ENCODE measurements around the gene SYK.
"Not testable (repeated sequence)": the region's sequence is repeated elsewhere in the genome, so short reads cannot be mapped to it uniquely, and the experiment has no call there.

The SYK gene

DNA sequence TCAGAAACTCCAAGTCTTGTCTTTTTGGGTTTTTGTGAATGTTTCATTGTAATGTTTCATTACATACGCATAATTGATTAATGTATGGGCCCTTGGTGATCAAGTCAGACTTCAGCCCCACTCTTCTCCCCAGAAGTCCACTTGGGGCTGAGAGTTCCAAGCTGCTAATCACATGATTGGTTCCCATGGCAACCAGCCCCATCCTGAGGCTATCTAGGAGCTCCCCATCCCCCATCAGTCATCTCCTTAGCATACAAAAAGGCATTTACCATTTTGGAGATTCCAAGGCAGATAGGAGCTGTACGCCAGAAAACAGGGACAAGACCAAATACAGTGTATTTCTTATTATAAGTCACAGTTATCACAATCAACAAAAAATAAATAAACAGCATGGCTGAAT is 22.9 kb upstream of the SYK start:
- peaks cover 22% of the 10 kb centered on the region for H3K27me3 Mint-ChIP-seq
- H3K4me1 Mint-ChIP-seq: no peaks in the 10 kb centered on the region
- no peak overlapping the region for H3K4me3 Mint-ChIP-seq
- H3K27ac Mint-ChIP-seq (ENCODE audit: low read depth): no peak overlapping the region
- no peaks in the 10 kb centered on the region for H3K9me3 Mint-ChIP-seq
- DNase-seq (ENCODE audit: low spot score in 2 of 2): no peak
- H3K36me3 Mint-ChIP-seq (ENCODE audit: insufficient read depth): no peaks in the 10 kb centered on the region
- no peak for ATAC-seq (replicated peaks; ENCODE audit: extremely low read depth, poor library complexity, severe bottlenecking)

DNA sequence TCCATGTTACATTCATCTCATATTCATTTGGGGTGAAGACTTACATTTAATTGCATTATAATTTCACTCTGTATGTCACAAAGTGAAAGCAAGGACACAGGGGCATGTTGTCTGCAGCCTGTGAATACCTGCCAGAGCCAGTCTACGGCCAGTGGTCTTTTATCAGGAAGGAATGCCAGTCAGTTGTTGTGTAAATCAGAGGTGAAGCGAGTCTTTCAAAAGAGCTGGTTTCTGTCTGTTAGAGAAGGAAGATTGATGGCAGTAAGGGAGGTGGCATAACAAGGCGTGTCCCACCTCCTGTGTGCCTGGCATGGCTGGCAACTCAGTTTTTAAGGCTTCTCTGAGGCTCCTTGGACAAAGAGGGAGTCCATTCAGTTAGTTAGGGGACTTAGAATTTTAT is 18.1 kb upstream of the SYK start:
- no peak for DNase-seq (ENCODE audit: low spot score in 2 of 2)
- Mint-ChIP-seq H3K4me3 (no peak overlapping the region), H3K4me1 (no peaks in the 10 kb centered on the region), H3K27ac (ENCODE audit: low read depth) (no peak overlapping the region), H3K27me3 (peaks cover 29% of the 10 kb centered on the region), H3K36me3 (ENCODE audit: insufficient read depth) (no peaks in the 10 kb centered on the region), H3K9me3 (no peaks in the 10 kb centered on the region)
- ATAC-seq (replicated peaks; ENCODE audit: extremely low read depth, poor library complexity, severe bottlenecking): no peak

GRCh38 chr9:90783964-90784363 is 17.7 kb upstream of the SYK start:
- no peak overlapping the region for H3K27ac Mint-ChIP-seq (ENCODE audit: low read depth)
- DNase-seq (ENCODE audit: low spot score in 2 of 2): no peak
- H3K4me3 Mint-ChIP-seq: no peak overlapping the region
- no peaks in the 10 kb centered on the region for H3K4me1 Mint-ChIP-seq
- no peaks in the 10 kb centered on the region for H3K9me3 Mint-ChIP-seq
- ATAC-seq (replicated peaks; ENCODE audit: extremely low read depth, poor library complexity, severe bottlenecking): no peak
- peaks cover 33% of the 10 kb centered on the region for H3K27me3 Mint-ChIP-seq
- no peaks in the 10 kb centered on the region for H3K36me3 Mint-ChIP-seq (ENCODE audit: insufficient read depth)

DNA sequence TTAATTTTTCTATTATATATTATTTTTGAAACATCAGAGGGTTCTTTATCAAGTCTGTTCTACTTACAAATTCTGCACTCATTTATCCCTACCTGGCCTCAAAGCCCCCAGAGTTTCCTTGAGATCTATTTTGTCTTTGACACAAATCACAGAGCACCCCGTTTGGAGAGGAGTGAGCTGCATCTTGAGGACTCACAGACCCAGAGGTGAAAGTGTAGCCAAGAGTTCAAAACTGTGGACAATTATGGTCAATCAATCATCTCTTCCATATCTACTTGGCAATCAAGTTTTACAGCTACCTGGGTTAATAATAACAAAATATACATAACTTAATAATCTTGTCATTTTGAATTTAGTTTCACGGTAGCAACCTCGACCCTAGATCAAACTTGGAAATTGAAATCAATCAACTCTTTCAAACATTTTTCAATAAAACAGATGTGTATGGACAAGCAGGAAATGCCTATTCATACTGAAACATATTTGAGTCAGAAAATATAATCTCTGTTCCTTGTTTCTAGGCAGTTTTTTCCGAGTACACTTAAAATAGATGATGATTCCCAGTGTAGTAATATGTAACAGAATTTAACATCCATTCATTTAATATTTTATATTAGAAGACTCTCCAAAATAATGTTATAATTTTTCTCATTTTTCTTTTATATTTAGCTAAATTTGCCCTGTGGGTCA is 13.7 kb upstream of the SYK start:
- DNase-seq (ENCODE audit: low spot score in 2 of 2) (no peak), ATAC-seq (replicated peaks; ENCODE audit: extremely low read depth, poor library complexity, severe bottlenecking) (no peak)
- Mint-ChIP-seq H3K4me1 (no peaks in the 10 kb centered on the region), H3K4me3 (no peak overlapping the region), H3K27me3 (peaks cover 60% of the 10 kb centered on the region), H3K27ac (ENCODE audit: low read depth) (no peak overlapping the region), H3K36me3 (ENCODE audit: insufficient read depth) (no peaks in the 10 kb centered on the region), H3K9me3 (no peaks in the 10 kb centered on the region)

GRCh38 chr9:90788527-90788926 is 13.1 kb upstream of the SYK start:
- not testable (repeated sequence) for H3K4me1 Mint-ChIP-seq; ATAC-seq (replicated peaks; ENCODE audit: extremely low read depth, poor library complexity, severe bottlenecking); H3K4me3 Mint-ChIP-seq; H3K36me3 Mint-ChIP-seq (ENCODE audit: insufficient read depth); DNase-seq (ENCODE audit: low spot score in 2 of 2); H3K27ac Mint-ChIP-seq (ENCODE audit: low read depth); H3K9me3 Mint-ChIP-seq
- peaks cover 56% of the 10 kb centered on the region for H3K27me3 Mint-ChIP-seq

DNA sequence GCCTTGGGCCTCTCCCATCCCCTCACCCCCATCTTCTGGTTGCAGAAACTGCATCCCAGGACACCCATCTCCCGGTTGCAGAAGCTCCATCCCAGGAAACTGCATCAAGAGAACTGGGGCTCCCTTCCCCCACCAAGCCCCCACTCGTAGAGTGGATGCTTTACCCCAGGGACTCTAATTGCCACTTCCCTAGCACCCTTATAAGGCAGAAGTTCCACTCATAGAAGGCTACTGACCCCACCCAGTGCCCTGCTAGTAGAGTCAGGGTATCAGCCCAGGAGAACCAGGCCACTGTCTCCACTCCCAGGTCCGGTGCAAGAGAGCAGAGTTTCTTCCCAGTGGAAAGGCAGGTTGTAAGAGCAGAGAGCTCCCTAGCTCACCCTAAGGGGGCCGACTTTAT is 12.2 kb upstream of the SYK start:
- Mint-ChIP-seq H3K9me3 (no peaks in the 10 kb centered on the region), H3K27ac (ENCODE audit: low read depth) (no peak overlapping the region), H3K4me1 (no peaks in the 10 kb centered on the region), H3K4me3 (no peak overlapping the region), H3K27me3 (peaks cover 59% of the 10 kb centered on the region), H3K36me3 (ENCODE audit: insufficient read depth) (no peaks in the 10 kb centered on the region)
- no peak for ATAC-seq (replicated peaks; ENCODE audit: extremely low read depth, poor library complexity, severe bottlenecking)
- no peak for DNase-seq (ENCODE audit: low spot score in 2 of 2)

DNA sequence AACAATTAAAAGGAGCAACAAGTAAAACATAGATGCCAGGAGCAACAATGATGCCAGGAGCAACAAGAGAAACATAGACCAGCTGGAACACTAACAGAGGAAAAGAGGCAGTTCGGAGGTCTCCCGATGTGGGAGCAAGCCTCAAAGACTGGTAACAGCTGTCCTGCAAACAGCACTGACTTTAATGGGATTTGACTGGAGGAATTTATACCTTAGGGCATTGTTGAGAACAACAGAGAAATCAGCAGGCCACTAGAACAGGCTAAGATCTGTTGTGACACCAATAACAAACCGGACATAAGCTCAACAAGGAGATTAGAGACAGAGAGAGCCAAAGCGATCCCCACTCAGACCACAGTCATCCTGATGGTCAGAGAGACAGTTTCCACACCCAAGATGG is 11.8 kb upstream of the SYK start:
- no peaks in the 10 kb centered on the region for H3K9me3 Mint-ChIP-seq
- ATAC-seq (replicated peaks; ENCODE audit: extremely low read depth, poor library complexity, severe bottlenecking): no peak
- no peaks in the 10 kb centered on the region for H3K4me1 Mint-ChIP-seq
- no peak overlapping the region for H3K4me3 Mint-ChIP-seq
- no peak overlapping the region for H3K27ac Mint-ChIP-seq (ENCODE audit: low read depth)
- DNase-seq (ENCODE audit: low spot score in 2 of 2): no peak
- peaks cover 59% of the 10 kb centered on the region for H3K27me3 Mint-ChIP-seq
- H3K36me3 Mint-ChIP-seq (ENCODE audit: insufficient read depth): no peaks in the 10 kb centered on the region

- not testable (repeated sequence) for H3K27ac Mint-ChIP-seq (ENCODE audit: low read depth); ATAC-seq (replicated peaks; ENCODE audit: extremely low read depth, poor library complexity, severe bottlenecking); H3K4me3 Mint-ChIP-seq; H3K9me3 Mint-ChIP-seq; DNase-seq (ENCODE audit: low spot score in 2 of 2); H3K36me3 Mint-ChIP-seq (ENCODE audit: insufficient read depth); H3K4me1 Mint-ChIP-seq
- peaks cover 61% of the 10 kb centered on the region for H3K27me3 Mint-ChIP-seq
Measured at GRCh38 chr9:90793024-90793423, 8.6 kb upstream of the SYK start.

DNA sequence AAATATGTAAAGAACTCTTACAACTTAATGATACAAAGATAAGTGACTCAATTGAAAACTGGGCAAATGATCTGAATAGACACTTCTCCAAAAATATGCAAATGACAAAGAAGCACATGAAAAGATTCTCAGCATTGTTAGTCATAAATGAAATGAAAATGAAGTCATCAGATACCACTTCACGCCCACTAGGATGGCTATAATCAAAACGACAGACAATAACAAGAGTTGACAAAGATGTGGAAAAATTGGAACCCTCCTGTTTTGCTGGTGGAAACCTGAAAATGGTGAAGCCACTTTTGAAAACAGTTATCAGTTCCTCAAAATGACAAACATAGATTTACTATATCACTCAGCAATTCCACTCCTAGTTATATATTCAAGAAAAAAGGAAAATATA is 7.9 kb upstream of the SYK start:
- no peak for ATAC-seq (replicated peaks; ENCODE audit: extremely low read depth, poor library complexity, severe bottlenecking)
- no peak for DNase-seq (ENCODE audit: low spot score in 2 of 2)
- Mint-ChIP-seq H3K4me3 (no peak overlapping the region), H3K27ac (ENCODE audit: low read depth) (no peak overlapping the region), H3K36me3 (ENCODE audit: insufficient read depth) (no peaks in the 10 kb centered on the region), H3K27me3 (peaks cover 65% of the 10 kb centered on the region), H3K9me3 (no peaks in the 10 kb centered on the region), H3K4me1 (no peaks in the 10 kb centered on the region)

- no peaks in the 10 kb centered on the region for H3K4me1 Mint-ChIP-seq
- no peaks in the 10 kb centered on the region for H3K9me3 Mint-ChIP-seq
- ATAC-seq (replicated peaks; ENCODE audit: extremely low read depth, poor library complexity, severe bottlenecking): no peak
- no peak for DNase-seq (ENCODE audit: low spot score in 2 of 2)
- H3K4me3 Mint-ChIP-seq: no peak overlapping the region
- H3K36me3 Mint-ChIP-seq (ENCODE audit: insufficient read depth): no peaks in the 10 kb centered on the region
- H3K27ac Mint-ChIP-seq (ENCODE audit: low read depth): no peak overlapping the region
- H3K27me3 Mint-ChIP-seq: peaks cover 65% of the 10 kb centered on the region
Measured at GRCh38 chr9:90795084-90795483, 6.5 kb upstream of the SYK start.

DNA sequence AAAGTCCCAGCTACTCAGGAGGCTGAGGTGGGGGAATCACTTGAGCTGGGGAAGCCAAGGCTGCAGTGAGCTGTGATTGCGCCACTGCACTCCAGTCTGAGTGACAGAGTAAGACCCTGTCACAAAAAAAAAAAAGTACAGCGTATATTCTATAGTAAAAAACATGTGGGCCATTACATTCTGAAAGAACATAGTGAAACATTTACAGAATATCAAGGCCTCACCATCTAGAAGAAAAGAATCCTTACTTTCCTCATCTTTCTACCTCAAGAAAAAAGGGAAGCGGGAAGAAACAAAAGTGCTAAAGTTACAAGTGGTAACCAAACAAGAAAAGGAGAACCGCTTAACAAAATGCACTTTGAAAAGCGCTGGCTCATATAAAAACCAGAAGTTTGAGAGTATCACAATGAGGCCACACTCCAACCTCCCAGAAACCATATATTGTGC is 5.7 kb upstream of the SYK start:
- ATAC-seq (replicated peaks; ENCODE audit: extremely low read depth, poor library complexity, severe bottlenecking) (peak; percentile 14), DNase-seq (ENCODE audit: low spot score in 2 of 2) (no peak)
- Mint-ChIP-seq H3K27ac (ENCODE audit: low read depth) (no peak overlapping the region), H3K9me3 (no peaks in the 10 kb centered on the region), H3K36me3 (ENCODE audit: insufficient read depth) (no peaks in the 10 kb centered on the region), H3K4me3 (no peak overlapping the region), H3K27me3 (peaks cover 67% of the 10 kb centered on the region), H3K4me1 (no peaks in the 10 kb centered on the region)

- DNase-seq (ENCODE audit: low spot score in 2 of 2): no peak
- Mint-ChIP-seq H3K9me3 (no peaks in the 10 kb centered on the region), H3K36me3 (ENCODE audit: insufficient read depth) (no peaks in the 10 kb centered on the region), H3K27me3 (peaks cover 74% of the 10 kb centered on the region), H3K4me1 (no peaks in the 10 kb centered on the region), H3K4me3 (no peak overlapping the region), H3K27ac (ENCODE audit: low read depth) (no peak overlapping the region)
- no peak for ATAC-seq (replicated peaks; ENCODE audit: extremely low read depth, poor library complexity, severe bottlenecking)
Measured at GRCh38 chr9:90799271-90799852, 2.3 kb upstream of the SYK start.

DNA sequence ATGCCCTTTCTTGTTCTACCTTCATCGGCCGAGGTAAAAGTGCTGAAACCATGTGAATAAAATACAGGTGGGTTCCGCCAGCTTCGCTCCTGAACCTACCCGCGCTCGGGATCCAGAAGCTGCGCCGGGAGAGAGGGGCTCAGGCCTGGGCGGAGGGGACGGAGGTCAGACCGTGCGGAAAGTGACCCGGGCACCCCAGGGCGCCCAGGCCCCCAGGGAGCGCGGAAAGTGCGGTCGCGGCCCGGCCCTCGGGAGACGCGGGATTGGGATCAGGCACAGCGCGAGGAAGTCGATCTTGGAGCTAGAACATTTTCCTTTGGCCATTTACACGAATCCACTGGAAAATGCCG is 329 bp downstream of the SYK start:
- Mint-ChIP-seq H3K9me3 (no peaks in the 10 kb centered on the region), H3K36me3 (ENCODE audit: insufficient read depth) (no peaks in the 10 kb centered on the region), H3K4me3 (peak overlapping the region; percentile 64), H3K4me1 (no peaks in the 10 kb centered on the region), H3K27me3 (peaks cover 81% of the 10 kb centered on the region), H3K27ac (ENCODE audit: low read depth) (no peak overlapping the region)
- ATAC-seq (replicated peaks; ENCODE audit: extremely low read depth, poor library complexity, severe bottlenecking): no peak
- DNase-seq (ENCODE audit: low spot score in 2 of 2): no peak

Measured in central memory CD8-positive, alpha-beta T cell (primary cell).